GM19324 (cell line): ENCODE measurements around the gene GRIN1.
A peak's percentile ranks its signal among the peaks of the same experiment; 100 is the strongest.

ENCODE experiments used
- ATAC-seq: cut with Tn5 transposase; IDR thresholded peaks from one replicate; pipeline ENCODE4 v1.9.1; 2021; ENCODE audit warnings: mild to moderate bottlenecking, moderate library complexity; ENCODE audit not compliant: unreplicated experiment, low FRiP score

GRIN1 gene

DNA sequence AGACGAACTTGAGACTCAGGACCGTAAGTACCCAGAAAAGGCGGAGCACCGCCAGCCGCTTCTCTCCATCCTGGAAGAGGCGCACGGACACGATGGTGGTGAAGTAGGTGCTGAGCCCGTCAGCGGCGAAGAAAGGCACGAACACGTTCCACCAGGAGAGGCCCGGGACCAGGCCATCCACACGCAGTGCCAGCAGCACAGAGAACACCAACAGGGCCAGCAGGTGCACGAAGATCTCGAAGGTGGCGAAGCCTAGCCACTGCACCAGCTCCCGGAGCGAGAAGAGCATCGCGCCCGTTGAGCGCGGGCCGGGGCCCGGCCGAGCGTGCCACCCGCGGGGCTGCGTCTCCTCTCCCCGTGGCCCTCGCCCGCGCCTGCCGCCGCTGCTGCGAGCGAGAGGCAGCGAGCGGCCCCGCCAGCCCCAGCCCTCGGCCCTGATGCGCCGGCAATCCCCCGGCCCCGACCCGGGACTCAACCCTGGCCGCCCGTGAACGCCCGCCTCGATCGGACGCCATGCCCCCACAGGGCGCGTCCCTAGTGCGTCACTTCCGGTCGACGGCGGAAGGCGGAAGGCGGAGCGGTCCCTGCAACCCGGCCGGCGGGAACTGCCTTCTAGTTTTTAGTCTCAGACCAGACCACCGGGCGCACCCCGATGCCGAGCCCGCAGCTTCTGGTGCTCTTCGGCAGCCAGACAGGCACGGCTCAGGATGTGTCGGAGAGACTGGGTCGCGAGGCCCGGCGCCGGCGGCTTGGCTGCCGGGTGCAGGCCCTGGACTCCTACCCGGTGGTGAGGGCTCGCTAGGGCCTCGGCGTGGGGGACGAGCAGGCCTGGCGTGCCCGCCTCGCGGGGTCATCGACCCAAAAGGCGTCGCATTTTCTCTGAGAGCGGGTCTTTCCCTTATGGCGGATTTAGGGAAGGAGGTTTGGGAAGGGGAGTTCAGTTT is 66.4 kb downstream of the GRIN1 start, which contains the start of the genes NDOR1 and TMEM203:
NDOR1 (plus strand) TSS at position 575 of the 944 bp plus-strand sequence; CDS start at position 653, 78 bp downstream.
TMEM203 (minus strand) TSS at position 523 of the 944 bp plus-strand sequence; CDS start at position 289, 234 bp downstream.
- ATAC-seq, result peak; percentile 44

GRCh38 chr9:137206602-137207001 is 67.6 kb downstream of the GRIN1 start:
- no peak for ATAC-seq

DNA sequence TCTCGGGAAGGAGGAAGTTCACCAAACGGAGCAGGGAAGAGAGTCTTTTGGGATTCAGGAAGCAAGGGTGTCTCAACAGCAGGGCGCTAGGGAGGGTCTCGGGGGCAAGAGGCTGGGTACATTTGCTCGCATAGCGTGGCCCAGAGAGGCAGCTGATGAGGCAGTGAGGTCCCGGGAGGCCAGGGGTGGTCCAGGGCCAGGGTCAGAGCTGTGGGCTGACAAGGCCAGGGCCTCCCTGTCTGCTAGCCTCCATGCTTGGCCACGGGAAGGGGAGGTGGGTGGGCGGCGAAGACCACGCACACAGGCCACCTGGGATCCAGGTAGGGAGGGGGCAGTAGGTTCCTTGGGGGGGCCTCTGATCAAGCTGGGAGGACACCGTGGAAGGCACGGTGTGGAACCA is 72.6 kb downstream of the GRIN1 start:
- ATAC-seq, result no peak

DNA sequence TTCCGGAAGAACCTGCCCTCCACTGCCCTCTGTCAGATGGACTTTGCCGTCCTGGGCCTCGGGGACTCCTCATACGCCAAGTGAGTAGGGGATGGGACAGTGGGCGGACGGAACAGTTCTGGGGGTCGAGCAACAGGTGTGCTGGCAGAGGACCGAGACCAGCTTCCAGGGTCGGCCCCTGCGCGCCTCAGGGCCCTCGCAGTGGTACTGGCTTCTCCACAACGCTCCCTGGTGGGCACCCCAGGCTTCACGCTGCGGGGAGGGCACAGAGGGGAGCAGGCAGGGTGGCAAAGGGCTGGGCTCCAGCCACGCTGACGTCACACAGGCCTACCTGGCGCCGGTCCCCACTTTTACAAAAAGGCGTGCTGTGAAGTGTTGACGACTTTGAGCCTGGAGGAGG is 73.6 kb downstream of the GRIN1 start:
- ATAC-seq, result no peak

DNA sequence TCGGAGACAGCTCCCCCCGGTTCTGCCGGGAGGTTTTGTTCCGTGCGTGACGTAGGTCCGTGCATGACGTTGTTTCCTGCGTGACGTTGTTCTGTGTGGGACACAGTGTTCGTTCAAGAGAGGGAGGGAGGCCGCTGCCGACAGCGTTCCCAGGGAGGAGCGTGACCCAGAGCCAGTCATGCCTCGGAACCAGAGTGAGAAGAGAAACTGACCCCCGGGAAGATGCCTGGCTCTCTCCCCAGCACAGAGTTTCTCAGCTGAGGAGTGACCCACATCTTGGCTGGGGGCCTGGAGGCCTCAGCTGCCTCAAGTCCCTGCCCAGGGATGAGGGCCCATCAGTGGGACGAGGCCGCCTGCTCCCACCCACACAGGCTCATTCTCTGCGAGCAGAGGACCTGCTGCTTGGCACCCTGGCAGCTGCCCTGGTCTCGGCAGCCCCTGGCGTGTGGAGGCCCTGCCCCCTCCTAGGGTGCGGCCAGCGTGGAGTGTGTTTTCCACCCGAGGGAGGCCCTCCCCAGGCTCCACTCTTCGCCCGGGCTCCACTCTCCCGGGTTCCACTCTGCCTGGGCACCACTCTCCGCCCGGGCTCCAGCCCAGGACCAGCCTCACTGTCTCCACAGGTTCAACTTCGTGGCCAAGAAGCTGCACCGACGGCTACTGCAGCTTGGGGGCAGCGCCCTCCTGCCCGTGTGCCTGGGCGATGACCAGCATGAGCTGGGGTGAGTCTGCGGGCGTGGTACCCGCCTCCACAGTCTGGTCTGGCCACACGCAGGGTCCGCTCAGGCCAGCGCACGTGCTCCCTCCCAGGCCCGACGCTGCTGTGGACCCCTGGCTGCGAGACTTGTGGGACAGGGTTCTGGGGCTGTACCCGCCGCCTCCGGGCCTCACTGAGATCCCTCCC is 74.5 kb downstream of the GRIN1 start:
- no peak for ATAC-seq

- ATAC-seq, result no peak
Measured at GRCh38 chr9:137214620-137215019, 75.7 kb downstream of the GRIN1 start.

GRCh38 chr9:137215196-137215986 is 76.4 kb downstream of the GRIN1 start:
- no peak for ATAC-seq

DNA sequence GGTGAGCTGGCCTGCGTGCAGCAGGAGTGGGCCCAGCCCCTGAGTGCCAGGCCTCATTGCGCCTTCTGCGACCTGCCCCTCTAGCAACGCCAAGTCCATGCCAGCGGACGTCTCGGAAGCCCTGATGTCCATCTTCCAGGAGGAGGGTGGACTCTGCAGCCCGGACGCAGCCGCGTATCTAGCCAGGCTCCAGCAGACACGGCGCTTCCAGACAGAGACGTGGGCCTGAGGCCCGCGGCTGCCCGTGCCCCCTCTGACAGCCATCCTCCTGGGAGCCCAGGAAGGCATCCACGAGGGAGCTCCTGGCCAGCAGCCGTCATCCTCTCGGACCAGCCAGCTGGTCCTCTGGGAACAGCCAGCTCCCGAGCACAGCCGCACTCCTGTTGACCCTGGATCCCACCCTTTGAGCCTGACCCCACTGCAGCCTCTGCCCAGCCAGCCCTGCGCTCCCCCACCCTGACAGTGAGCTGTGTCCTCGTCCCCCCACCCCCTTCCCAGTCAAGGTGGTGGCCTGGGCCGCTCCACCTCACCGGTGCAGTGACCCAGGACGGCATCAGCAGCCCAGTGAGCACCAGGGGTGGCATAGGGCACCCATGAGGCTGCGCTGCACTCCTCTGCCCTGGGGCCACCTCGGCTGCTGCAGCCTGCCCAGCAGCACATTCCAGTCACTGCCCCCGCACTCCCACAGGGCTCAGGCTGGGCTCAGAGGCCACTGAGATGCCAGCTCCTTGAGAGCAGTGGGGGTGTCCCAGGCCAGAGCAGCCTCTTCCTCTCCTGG is 77.4 kb downstream of the GRIN1 start:
- ATAC-seq, result no peak

DNA sequence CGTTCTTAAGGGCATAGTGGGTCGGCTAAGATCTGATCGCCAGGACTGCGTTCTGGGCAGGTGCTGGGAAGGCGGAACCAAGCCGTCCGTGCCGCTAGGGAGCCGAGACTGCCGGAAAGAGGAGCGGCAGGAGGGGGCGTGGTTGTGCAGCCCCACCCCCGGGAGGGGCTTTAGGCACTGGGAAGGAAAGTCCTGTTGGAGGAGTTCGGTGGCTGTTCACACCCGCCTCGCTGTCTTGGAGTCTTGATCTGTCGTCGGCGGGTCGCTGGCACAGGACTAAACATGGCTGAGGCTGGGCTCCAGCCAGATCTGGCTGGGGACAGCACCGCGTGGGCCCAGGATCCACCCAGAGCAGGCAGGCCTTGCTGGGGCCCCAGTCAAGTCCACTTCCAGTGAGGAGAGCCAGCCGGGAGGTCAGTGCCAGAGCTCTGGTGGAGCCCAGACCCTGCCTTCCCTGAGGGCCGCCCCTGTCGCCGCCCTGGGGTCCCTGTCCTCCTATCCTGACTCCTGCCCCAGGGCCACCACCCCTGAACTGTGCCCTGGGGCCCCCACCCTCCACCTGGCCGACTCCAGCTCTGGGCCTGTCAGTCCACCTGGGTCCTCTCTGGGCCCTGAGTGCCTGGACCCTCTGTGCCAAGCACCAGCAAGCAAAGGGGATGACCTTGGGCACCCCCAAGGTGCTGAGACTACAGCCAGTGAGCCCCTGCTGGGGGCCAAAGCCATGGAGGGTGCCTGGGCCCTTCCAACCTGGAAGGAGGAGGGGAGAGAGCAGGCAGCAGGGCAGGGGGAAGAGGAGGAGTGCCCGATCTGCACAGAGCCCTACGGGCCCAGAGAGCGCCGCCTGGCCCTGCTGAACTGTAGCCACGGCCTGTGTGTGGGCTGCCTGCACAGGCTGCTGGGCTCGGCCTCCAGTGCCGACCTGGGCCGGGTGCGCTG is 78.6 kb downstream of the GRIN1 start:
- no peak for ATAC-seq

GRCh38 chr9:137218212-137218753 is 79.3 kb downstream of the GRIN1 start:
- ATAC-seq, result no peak
